ENCODE measurements around the gene PLAGL2.

PLAGL2 gene
- long read RNA-seq, full-length matches to known transcripts: 30 of 51 reads
- long read RNA-seq, partial matches to known transcripts: 0 of 51 reads
- long read RNA-seq, other reads (novel, unspliced or antisense): 21 of 51 reads

DNA sequence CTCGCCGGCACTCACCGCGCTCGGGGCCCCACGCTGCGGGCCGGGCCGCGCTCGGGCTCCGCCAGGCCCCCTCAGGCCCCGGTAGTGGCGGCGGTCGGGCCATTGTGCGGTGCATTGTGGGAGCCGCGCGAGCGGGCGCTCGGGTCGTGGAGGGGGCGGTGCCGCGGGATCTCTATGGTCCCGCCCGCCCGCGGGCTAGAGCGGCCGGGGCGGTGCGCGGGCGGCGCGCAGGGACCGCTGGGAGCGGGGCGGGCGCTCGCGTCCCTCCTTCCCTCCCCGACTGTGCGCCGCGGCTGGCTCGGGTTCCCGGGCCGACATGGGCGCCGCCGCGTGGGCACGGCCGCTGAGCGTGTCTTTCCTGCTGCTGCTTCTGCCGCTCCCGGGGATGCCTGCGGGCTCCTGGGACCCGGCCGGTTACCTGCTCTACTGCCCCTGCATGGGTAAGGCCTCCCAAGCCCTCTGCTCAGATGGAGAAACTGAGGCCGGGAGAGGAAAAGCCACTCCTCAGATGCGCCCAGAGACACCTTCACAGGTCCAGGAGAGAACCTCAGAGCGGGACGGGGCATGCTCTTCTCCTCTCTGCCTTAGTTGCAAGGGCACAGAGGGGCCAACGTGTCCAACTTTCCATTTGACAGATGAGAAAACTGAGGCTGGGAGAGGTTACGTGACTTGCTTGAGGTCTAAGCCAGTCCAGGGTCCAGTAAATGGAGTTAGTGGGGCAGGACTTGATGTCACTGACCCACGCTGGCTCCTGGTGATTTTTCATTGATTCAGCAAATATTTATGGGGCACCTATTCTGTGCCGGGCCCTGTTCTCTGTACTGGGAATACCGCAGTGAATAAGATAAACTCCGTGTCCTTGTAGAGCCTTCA is at the start of gene PLAGL2, which contains the start of gene POFUT1:
PLAGL2 (minus strand) TSS at position 118 of the 873 bp plus-strand sequence. CDS start 5,565 bp downstream, outside the sequence.
POFUT1 (plus strand) TSS at position 255 of the 873 bp plus-strand sequence; CDS start at position 317, 62 bp downstream.
- TF ChIP-seq SPI1 (IDR thresholded peaks at IDR 0.05; ENCODE audit: borderline replicate concordance, low read depth) (no peak), POLR2AphosphoS5 (IDR thresholded peaks at IDR 0.05; ENCODE audit: low read depth) (peak; percentile 91)
- TF ChIP-seq, protein P1, sequence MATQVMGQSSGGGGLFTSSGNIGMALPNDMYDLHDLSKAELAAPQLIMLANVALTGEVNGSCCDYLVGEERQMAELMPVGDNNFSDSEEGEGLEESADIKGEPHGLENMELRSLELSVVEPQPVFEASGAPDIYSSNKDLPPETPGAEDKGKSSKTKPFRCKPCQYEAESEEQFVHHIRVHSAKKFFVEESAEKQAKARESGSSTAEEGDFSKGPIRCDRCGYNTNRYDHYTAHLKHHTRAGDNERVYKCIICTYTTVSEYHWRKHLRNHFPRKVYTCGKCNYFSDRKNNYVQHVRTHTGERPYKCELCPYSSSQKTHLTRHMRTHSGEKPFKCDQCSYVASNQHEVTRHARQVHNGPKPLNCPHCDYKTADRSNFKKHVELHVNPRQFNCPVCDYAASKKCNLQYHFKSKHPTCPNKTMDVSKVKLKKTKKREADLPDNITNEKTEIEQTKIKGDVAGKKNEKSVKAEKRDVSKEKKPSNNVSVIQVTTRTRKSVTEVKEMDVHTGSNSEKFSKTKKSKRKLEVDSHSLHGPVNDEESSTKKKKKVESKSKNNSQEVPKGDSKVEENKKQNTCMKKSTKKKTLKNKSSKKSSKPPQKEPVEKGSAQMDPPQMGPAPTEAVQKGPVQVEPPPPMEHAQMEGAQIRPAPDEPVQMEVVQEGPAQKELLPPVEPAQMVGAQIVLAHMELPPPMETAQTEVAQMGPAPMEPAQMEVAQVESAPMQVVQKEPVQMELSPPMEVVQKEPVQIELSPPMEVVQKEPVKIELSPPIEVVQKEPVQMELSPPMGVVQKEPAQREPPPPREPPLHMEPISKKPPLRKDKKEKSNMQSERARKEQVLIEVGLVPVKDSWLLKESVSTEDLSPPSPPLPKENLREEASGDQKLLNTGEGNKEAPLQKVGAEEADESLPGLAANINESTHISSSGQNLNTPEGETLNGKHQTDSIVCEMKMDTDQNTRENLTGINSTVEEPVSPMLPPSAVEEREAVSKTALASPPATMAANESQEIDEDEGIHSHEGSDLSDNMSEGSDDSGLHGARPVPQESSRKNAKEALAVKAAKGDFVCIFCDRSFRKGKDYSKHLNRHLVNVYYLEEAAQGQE (IDR thresholded peaks at IDR 0.05; ENCODE audit: insufficient replicate concordance, low read depth): peak; percentile 57
- H3K4me3 ChIP-seq (replicated peaks; ENCODE audit: insufficient read depth, low read length): peak within 1 kb of the TSS; percentile 87
- DNase-seq (ENCODE audit: low read depth in 1 of 2, low spot score in 1 of 2): peak; percentile 80 to 82
- peak within 1 kb of the TSS; percentile 91 for H3K27ac ChIP-seq (replicated peaks)
- H3K27me3 ChIP-seq (ENCODE audit: insufficient read depth, poor library complexity, severe bottlenecking): no peaks in the 10 kb centered on the region

GRCh38 chr20:32252189-32252588 is 44.6 kb upstream of the PLAGL2 start:
- no peak for DNase-seq (ENCODE audit: low read depth in 1 of 2, low spot score in 1 of 2)
- no peak overlapping the region for H3K27ac ChIP-seq (replicated peaks)
- H3K27me3 ChIP-seq (ENCODE audit: insufficient read depth, poor library complexity, severe bottlenecking): no peaks in the 10 kb centered on the region
- TF ChIP-seq POLR2AphosphoS5 (IDR thresholded peaks at IDR 0.05; ENCODE audit: low read depth): no peak
- TF ChIP-seq SPI1 (IDR thresholded peaks at IDR 0.05; ENCODE audit: borderline replicate concordance, low read depth): no peak
- TF ChIP-seq, protein P1 (IDR thresholded peaks at IDR 0.05; ENCODE audit: insufficient replicate concordance, low read depth): no peak
- no peak for TF ChIP-seq CTCF (IDR thresholded peaks at IDR 0.05; ENCODE audit: insufficient read depth, low read length)
- no peak for TF ChIP-seq GABPA (IDR thresholded peaks at IDR 0.05; ENCODE audit: low read depth)
- H3K4me3 ChIP-seq (replicated peaks; ENCODE audit: insufficient read depth, low read length): no peak overlapping the region

DNA sequence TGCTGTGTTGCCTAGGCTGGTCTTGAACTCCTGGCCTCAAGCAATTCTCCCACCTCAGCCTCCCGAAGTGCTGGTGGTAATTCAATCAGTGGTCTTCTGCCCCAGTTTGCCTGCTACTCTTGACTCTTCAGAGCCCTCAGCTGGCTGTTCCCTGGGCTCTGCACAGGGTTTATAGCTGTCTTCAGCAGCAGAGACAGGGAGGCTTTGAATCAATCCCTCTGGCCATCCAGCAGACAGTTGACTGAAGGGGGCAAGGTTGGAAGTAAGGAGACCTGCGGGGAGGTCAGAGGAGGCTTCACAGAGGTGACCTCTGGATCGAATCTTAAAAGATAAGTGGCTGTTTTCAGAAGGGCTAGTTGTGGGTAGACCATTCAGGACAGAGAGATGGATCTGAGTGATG is 43.9 kb upstream of the PLAGL2 start:
- Histone ChIP-seq H3K27ac (replicated peaks) (no peak overlapping the region), H3K27me3 (ENCODE audit: insufficient read depth, poor library complexity, severe bottlenecking) (no peaks in the 10 kb centered on the region), H3K4me3 (replicated peaks; ENCODE audit: insufficient read depth, low read length) (no peak overlapping the region)
- TF ChIP-seq SPI1 (IDR thresholded peaks at IDR 0.05; ENCODE audit: borderline replicate concordance, low read depth): no peak
- no peak for DNase-seq (ENCODE audit: low read depth in 1 of 2, low spot score in 1 of 2)

DNA sequence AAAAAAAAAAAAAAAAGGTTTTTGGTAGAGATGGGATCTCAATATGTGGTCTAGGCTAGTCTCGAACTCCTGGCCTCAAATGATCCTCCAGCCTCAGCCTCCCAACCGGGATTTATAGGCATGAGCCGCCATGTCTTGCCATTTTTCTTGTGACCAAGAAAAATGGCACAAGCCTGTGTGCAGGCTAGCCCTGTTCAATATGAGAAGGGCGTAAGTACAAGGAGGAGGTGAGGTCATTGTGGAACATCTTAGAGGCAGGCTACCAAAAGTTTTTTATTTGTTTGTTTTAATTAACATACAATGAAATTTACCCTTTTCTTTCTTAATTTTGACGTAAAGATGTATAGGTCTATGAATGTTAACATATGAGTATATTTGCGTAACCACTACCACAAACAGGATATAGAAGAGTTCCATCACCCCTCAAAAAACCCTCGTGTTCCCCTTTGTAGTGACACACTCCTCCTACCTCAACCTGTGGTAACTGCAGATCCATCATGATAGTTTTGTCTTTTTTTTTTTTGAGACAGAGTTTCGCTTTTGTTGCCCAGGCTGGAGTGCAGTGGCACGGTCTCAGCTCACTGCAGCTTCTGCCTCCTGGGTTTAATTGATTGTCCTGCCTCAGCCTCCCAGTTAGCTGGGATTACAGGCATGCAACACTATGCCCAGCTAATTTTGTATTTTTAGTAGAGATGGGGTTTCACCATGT is 41.6 kb upstream of the PLAGL2 start:
- peak; percentile 61 to 76 for DNase-seq (ENCODE audit: low read depth in 1 of 2, low spot score in 1 of 2)
- Histone ChIP-seq H3K4me3 (replicated peaks; ENCODE audit: insufficient read depth, low read length) (no peak overlapping the region), H3K27ac (replicated peaks) (peak overlapping the region; percentile 48), H3K27me3 (ENCODE audit: insufficient read depth, poor library complexity, severe bottlenecking) (no peaks in the 10 kb centered on the region)
- TF ChIP-seq CTCF (IDR thresholded peaks at IDR 0.05; ENCODE audit: insufficient read depth, low read length) (no peak), SPI1 (IDR thresholded peaks at IDR 0.05; ENCODE audit: borderline replicate concordance, low read depth) (no peak), POLR2AphosphoS5 (IDR thresholded peaks at IDR 0.05; ENCODE audit: low read depth) (no peak), GABPA (IDR thresholded peaks at IDR 0.05; ENCODE audit: low read depth) (no peak; the same call in 1 of the 2 replicates)
- TF ChIP-seq, protein P1 (IDR thresholded peaks at IDR 0.05; ENCODE audit: insufficient replicate concordance, low read depth): no peak

All from HL-60 (cell line).